Keratinocyte (primary cell): Measurements from ENCODE around the gene WRAP73.

Experiments
- EZH2 ChIP-seq: IDR thresholded peaks from one replicate; pipeline ENCODE4 v1.6.1; 2012; ENCODE audit warnings: inconsistent platforms, mild to moderate bottlenecking, low read length, moderate library complexity
- TF ChIP-seq, protein P1 (sequence below), 3 experiments: IDR thresholded peaks in 1 of 3; conservative IDR thresholded peaks in 1 of 3; optimal IDR thresholded peaks in 1 of 3; 2 replicates in 2 of 3; 3 replicates in 1 of 3; pipeline versions ENCODE3 to v1.5.1; 2011; ENCODE audit warnings: low read length in 3 of 3, mild to moderate bottlenecking in 3 of 3, moderate library complexity in 2 of 3, control low read depth in 1 of 3, inconsistent platforms in 1 of 3; ENCODE audit not compliant: insufficient read depth in 2 of 3; ENCODE audit errors: extremely low read depth in 1 of 3

DNA sequence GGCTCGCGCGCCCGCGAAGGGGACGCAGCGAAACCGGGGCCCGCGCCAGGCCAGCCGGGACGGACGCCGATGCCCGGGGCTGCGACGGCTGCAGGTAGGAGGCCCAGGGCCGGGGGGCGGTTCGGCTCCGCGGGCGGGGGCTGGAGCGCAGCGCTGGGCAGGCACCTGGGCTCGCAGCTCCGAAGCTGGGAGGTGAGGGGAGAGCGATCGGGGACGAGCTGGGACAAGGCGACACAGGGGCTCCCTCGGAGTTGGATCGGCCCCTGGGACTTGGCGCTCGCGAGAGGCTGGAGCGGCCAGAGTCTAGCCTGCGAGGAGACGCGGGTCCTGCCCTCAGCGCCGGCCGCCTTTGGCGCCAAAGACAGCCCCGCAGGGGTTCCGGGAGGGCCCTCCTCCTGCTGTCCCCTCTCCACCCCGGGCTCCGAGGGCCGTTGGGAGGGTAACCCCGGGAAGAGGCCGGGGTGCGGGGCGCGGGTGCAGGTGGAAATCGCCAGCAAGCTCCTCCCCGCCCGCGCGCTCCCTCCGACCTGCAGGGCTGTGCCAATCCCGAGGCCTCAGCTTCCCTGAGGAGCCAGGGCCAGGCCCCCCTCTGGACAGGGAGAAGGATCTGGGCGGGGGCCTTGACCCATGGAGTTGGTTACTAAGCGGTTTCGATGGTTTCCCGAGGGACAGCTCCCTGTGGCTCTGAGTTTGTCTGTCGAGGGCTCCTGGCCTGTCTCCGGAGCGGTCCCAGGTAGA lies 2.8 kb upstream of the WRAP73 start:
- TF ChIP-seq, protein P1, sequence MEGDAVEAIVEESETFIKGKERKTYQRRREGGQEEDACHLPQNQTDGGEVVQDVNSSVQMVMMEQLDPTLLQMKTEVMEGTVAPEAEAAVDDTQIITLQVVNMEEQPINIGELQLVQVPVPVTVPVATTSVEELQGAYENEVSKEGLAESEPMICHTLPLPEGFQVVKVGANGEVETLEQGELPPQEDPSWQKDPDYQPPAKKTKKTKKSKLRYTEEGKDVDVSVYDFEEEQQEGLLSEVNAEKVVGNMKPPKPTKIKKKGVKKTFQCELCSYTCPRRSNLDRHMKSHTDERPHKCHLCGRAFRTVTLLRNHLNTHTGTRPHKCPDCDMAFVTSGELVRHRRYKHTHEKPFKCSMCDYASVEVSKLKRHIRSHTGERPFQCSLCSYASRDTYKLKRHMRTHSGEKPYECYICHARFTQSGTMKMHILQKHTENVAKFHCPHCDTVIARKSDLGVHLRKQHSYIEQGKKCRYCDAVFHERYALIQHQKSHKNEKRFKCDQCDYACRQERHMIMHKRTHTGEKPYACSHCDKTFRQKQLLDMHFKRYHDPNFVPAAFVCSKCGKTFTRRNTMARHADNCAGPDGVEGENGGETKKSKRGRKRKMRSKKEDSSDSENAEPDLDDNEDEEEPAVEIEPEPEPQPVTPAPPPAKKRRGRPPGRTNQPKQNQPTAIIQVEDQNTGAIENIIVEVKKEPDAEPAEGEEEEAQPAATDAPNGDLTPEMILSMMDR (optimal IDR thresholded peaks at IDR 0.05 in 1 of 3, IDR thresholded peaks at IDR 0.05 in 1 of 3, conservative IDR thresholded peaks at IDR 0.05 in 1 of 3; ENCODE audit: extremely low read depth in 1 of 3, insufficient read depth in 2 of 3, low read length in 3 of 3) = no peak
- TF ChIP-seq EZH2 = no peak
